Activated CD4-positive, alpha-beta T cell treated with anti-CD3 and anti-CD28 coated beads for 24 hours (primary cell): Measurements from ENCODE around the gene G6PC3.

ENCODE experiments used
- DNase-seq, 2 donors: peaks; one replicate each; pipeline ENCODE4 v3.0.0-alpha.2; 2020; ENCODE audit warnings: low read depth in 2 of 2

Gene G6PC3

DNA sequence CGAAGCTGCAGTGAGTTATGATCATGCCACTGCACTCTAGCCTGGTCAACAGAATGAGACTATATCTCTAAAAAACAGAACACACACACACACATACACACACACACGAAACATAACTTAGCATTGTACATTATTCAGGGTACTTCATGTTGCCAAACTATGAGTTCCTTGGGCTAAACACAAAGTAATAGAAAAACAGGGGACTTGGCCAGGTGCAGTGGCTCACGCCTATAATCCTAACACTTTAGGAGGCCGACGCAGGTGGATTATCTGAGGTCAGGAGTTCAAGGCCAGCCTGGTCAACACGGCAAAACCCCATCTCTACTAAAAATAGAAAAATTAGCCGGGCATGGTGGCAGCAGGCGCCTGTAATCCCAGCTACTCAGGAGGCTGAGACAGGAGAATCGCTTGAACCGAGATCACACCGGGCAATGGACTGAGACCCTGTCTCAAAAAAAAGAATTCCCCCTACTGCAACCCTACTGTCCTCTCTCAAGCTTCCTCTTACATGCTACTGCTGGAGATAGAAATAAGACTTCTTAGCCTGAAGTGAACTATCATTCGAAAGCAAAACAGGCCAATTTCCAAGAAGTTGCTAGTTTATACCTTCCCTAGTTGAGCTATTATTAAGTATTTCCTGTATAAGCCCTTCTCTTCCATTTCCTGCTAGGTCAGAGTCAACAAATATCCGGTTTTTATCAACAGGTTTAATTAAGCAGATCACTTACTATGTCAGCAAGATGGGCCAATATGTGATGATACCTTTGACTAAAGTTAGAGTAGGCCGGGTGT is 11.2 kb upstream of the G6PC3 start:
- DNase-seq, result no peak

DNA sequence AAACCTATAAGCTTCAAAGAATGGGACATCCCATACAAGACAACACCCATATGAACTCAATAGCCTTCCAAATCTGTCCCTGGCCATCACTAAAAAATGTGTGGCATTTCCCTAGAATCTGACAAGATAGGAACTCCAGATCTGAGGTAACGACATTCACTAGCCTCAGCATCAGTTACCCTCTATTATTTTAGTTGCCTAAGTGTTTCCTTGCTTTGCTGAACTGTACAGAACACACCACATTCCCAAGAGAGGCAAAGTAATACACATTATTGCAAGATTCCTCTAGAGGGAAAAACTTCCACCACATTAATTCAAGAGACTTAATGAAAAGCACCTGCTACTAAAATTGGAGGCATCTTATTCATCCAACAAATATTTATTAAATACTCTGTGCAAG is 9.1 kb upstream of the G6PC3 start:
- DNase-seq, result no peak

DNA sequence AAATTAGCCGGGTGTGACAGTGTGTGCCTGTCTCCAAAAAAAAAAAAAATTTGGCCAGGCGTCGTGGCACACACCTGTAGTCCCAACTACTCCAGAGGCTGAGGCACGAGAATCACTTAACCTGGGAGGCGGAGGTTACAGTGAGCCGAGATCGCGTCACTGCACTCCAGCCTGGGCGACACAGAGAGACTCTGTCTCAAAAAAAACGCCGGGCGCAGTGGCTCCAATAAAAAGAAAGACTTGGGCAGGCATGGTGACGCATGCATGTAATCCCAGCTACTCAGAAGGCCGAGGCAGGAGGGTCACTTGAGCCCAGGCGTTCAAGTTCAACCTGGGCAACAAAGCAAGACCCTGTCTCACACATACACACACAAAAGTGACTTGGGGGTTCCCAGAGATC is 7.7 kb upstream of the G6PC3 start:
- DNase-seq, result no peak

DNA sequence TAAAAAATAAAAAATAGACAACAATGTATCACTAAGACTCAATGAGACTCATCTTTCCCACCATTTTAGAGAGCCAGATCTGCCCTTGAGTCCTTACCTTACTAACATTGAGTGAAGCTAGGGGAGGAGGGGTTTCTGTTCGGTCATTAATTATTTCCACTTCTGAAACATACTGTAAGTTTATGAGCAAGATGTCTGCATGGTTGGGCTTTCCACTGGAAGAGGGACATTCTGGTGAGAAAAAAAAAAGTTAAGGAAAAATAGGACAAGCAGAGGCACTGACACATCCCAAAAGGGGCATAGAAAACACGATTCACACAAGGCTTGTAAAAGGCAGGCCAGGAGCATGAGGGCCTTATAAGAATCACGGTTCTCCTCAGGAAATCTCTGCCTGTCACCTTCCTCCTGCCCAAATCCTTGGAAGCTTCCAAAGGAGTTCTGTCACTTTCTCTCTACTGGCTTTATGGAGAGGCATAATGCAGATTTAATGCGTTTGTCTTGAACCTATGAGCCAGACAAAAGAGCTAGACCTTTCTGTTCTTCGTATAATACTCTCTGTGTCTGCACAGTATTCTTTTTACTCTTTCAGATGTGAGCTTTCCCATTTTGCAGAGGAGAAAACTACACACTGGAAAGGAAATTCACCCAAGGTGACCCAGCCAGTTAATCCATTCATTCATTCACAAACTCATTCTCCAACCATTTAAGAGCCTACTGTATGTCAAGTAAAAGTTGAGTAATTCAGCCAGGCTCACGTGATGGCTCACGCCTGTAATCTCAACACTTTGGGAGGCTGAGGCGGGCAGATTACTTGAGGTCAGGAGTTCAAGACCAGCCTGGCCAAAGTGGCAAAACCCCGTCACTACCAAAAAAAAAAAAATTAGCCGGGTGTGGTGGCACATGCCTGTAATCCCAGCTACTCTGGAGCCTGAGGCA is 6.6 kb upstream of the G6PC3 start:
- DNase-seq, result no peak

DNA sequence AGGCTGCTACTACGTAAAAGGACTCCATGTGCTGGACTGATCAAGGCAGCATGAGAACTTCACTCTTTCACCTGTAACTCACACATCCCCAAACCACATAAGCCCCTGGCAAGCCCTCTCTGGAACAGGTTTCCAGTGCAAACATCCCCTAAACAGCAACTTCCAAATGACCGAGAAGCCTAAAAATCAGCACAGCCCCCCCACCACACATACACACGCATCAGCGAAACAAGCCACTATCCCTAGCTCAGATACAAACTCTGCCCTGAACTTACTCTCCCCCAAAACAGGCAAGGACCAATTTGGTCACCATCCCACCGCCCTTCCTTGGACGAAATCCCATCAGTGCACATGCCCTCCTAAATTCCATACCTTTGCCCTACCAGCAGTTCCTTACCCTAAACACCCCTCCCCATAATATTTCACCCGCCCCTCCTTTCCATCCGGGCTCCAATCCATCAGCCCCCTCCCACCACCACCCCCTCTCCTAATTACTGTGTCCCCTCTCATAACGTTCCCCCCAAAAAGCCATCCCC is 4.8 kb upstream of the G6PC3 start:
- no peak for DNase-seq

DNA sequence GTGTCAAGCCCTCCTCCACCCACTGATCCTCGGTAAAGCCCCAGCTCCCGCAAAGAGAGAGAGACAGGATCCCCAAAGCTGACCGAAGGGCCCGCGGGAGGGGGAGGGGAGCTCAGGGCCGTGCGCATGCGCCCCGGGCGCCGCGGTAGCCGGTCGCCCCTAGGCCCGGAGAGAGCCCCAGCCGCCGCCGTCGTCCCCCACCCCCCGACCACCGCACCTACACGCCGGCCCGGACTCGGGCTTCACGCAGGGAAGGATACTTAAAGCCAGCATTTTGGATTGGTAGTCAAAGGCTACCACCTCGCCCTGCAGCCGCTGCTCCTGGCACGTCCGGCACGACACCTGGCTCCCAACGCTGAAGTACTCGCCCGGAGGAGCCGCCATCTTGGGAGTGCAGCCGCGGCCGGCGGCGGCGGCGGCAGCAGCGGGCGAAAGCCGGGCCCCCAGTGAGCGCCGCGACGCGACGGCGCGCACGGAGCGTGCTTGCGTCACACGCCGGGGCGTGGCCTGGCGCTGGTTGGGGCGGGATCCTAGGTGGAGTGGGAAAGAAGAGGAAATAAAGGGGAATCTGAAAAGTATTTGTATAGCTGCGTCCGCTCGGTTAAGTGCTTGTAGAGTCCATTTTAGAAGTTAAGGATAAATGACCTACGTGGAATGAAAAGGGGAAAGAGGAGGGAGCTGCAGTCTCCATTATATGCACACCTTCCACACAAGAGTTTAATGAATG is 4.2 kb upstream of the G6PC3 start, which contains the start of gene LSM12:
TSS of gene LSM12 (minus strand) at position 468 of the 727 bp plus-strand sequence. CDS start at position 384, 84 bp downstream.
- peak; percentile 81 to 84 for DNase-seq

DNA sequence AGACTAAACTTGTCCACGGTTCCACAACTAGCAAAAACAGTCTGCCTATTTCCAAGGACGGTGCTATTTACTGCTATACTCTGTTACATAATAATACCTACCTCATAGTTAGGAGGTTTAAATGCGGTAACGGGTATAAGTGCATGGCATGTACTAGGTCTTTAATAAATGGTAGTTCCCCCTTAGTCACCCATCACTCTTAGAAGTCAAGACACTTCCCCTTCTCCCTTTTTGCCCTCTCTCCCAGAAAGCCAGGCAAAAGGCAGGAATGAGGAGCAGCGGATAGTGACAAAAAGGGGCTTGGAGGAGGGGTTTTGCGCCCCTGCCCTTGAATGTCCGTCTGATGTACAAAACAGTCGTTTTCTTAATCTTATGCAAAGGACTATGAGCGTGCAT is 3.0 kb upstream of the G6PC3 start:
- no peak for DNase-seq

DNA sequence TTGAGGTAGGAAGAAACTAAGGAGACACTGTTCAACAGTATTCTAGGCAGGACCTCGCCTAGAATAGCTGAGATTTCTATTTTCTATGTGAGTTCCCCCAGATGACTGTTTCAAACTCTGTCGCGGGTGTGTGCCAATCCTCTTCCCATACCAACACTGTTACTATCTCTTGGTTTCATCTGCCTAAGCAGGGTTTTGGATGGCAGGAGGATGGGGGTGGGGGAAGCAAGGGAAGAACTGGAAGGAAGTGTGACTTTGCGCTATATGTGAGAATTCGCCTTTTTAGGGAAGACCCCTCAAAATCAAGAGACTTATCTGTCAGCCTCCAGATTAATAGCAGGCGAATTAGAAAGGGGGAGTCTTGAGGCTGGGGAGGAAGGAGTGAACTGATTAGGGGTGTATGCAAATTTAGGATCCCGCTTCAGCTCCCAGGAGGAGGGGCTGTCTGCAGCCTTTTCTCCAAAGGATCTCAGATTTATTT is 521 bp upstream of the G6PC3 start:
- DNase-seq, result no peak

DNA sequence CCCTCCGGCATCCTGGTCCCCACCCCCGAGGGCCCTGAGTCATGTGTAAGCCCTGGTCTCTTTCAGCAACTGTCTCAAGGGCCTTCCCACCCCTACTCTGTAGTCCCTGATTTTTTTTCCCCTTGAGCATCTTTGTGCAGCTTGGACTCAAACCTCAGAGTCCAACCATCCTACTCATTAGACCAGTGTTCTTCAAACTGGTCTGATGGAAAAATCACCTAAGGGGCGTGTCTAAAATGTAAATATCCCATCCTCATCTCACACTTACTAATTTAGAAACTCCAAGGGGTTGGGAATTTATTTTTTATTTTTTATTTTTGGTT is 624 bp downstream of the G6PC3 start:
- peak in 1 of 2 donors; percentile 51 for DNase-seq

DNA sequence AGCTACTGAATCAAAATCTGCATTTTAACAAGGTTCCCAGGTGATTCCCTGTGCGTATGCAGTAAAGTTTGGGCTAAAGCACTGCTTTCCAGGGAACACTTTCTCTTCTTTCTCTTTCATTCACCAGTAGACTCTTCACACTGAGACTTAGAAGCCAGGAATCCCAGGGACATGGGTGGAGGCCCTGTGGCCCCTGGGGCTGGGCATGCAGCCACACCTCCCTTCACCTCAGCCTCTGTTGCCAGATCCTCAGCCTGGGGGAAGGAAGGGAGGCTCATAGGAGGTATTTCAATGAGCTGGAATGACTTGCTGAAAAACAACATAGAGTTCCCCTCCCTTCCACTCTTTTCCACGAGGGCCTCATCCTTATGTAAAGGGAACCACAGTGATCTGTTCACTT is 1.2 kb downstream of the G6PC3 start:
- DNase-seq, result no peak

DNA sequence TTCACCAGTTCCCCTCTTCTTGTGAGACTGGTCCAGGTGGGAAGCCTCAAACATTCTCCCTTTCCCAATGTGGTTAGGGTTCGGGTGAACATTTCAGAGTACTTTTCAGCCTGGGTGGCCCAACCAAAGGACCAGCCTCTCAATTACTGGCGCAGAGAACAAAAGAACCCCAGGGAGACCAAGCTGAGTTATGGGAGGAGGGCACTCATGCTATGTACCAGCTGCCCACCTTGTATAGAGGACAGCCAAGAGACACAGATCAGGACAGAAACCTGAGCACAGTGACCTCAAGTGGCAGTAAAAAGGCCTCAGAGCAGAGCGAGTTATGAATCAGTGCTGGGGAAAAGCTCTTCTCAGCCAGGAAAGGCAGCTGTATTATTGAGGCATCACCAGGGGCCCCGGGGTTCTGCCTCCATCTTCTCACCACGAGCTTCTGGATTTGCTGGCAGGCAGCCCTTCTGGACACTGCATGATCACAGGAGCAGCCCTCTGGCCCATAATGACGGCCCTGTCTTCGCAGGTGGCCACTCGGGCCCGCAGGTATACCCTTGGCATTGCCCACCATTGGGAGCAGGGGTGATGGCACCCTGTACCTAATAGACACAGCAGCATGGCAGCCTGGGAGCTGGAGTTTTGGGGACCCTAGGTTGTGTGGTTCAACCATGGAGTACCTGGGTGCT is 3.8 kb downstream of the G6PC3 start:
- no peak for DNase-seq

DNA sequence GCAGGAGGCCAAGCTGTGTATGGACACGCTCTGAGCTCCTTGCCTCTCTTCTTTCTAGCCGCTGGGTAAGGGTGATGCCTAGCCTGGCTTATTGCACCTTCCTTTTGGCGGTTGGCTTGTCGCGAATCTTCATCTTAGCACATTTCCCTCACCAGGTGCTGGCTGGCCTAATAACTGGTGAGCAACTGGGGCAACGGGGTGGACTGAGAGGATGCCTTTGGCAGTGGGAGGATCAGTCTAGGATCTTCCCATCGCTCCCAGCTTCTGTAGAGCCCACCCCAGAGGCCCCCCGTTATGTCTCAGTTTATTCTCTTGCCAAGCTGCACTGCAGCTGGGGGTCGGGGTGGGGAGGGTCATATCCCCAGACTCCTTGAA is 4.4 kb downstream of the G6PC3 start:
- no peak for DNase-seq

DNA sequence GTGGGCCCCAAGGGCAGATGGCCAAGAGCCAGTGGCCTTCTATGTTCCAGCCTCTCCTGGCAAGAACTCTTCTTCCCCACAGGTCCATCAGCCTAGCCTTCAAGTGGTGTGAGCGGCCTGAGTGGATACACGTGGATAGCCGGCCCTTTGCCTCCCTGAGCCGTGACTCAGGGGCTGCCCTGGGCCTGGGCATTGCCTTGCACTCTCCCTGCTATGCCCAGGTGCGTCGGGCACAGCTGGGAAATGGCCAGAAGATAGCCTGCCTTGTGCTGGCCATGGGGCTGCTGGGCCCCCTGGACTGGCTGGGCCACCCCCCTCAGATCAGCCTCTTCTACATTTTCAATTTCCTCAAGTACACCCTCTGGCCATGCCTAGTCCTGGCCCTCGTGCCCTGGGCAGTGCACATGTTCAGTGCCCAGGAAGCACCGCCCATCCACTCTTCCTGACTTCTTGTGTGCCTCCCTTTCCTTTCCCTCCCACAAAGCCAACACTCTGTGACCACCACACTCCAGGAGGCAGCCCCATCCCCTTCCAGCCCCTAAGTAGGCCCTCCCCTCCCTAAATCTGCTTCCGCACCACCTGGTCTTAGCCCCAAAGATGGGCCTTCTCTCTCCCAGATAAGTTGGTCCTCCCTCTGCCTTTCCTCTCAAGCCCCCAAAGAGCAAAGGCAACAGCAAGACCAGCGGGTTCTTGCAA is 5.2 kb downstream of the G6PC3 start:
- no peak for DNase-seq

DNA sequence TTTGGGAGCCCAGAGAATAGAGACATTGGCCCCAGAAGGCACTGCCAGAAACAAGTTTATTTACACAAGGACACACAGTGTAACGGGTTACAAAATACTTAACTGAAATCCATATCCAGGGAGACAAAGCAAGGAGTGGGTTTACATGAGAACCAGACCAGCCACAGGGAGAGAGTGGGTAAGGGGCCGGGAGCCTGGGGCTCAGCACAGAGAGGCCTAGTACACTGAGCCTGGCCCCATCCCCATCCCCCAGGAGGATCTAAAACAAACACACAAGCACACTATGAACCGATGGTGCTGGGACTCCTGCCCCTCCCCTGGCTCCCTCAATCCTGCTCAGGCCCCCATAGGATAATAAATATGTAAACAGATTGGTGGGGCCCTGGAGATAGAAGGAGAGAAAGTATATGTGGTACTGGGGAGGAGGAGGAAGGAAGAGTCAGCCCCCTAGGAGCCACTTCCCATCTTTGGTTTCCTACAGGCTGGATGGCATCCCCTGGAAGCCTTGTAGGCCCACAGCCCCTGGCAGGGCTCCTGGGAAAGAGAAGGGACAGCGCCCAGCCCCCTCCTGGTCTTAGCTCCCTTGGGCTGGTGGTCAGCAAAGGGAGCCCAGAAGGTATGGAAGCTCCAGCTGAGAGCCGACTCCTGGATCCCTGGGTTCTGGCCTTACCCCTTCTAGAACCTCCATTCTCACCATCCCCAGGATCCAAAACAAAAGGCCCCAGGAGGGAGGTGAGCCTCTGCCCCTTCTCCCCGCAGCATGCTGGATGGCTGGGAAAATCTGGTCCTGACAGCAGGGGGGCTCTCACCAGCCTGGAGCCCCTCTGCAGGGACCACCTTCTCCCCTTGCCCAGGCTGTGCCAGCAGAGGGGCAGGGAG is 6.4 kb downstream of the G6PC3 start:
- DNase-seq, result no peak

DNA sequence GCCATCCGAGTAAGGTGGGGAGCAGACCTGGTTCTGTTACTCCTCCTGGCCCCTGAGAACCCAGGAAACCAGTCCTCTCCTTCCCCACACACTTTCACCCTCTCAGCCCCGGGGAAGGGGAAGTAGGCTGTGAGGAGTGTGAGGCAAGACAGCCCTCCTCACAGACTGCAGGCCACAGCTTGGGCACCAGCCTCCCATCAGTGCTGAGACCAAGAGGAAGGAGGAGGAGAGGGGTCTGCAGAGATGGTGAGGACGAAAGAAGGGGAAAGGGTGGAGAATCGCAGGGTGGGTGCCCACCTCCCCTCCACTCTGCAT is 7.0 kb downstream of the G6PC3 start:
- DNase-seq, result no peak

DNA sequence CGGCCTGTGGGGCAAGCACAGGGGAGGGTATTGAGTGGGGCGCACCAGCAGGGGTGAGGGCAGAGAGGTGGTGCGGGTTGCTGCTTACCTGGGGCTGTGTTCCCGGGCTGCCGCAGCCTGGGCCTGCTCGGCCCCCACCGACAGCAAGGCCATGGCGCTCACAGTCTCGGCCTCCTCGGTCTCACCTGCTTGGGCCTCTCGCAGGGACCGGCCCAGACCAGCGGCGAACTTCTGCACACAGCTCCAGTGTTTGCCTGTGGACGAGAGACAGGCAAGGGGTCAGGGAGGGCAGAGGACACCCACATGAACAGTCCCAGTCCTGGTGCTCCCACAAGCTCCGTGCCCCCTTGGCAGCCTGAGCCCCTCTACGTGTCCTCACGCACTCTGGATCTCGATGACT is 7.9 kb downstream of the G6PC3 start:
- no peak for DNase-seq

DNA sequence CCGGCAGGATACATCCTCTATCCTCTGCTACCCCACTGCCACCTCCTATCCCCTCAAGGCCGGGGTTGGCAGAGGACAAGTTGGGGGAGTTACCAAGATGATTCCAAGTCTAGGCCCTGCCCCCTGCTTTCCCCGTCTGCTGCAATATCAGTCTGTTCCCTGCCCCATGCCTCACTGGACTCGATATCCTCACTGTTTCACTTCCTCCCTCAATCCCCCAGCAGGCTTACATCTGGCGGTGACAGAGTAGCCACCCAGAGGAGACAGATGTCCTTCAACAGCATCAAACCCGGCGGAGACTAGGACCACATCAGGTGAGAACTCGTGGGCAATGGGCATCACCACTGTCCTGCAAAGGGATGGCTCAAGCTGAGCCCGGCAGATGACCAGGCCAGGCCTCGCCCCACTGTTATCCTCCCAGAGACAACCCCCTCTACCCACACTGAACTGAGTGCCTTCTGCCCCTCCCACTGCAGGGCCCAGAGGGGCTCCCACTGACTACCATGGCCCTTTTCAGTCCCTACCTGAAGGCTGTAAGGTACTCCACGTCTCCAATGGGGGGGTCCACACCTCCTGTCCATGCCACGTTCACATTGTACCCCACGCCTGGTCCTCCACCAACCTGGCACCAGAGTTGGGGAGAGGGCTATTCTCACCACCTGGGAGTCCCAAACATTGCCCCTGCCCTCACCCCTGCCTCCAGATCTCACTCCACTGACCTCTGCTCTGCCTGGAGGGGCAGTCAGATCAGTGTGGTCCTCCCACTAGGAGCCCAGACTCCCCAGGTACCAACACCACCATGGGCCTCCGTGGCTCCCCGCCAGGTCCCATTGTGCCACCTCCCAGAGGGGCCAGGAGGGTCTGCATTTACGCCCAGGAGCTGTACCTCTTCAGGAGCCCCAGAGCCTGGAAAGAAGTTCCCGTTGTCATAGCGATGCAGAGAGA is 9.6 kb downstream of the G6PC3 start:
- no peak for DNase-seq

DNA sequence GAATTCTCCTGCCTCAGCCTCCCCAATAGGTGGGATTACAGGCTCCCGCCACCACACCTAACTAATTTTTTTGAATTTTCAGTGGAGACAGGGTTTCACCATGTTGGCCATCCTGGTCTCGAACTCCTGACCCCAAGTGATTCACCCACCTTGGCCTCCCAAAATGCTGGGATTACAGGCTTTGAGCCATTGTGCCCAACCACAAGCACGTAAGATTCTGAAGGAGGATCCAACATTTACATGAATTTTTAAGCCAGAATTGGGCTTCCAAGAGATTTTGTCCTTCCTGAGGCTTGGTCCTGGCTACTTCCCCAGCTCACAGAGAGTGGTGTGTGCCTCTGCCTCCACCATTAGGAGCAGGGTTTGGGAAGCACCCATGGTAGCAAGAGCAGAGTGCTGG is 11.1 kb downstream of the G6PC3 start:
- DNase-seq, result no peak
